Measurements from ENCODE around the gene MYO1D. TPM values are rescaled to one million over a fixed set of nuclear protein-coding genes. Genes with fewer than 3 reads are reported as not detected.

Gene MYO1D
- total and polyA plus RNA-seq, 2 donors (not counting 3 experiments of a cell fraction or from before 2014, with no cell fraction given), result 37.8 to 85.5 TPM

GRCh38 chr17:32810690-32811089, 66.2 kb downstream of the MYO1D start:
- H3K4me1 ChIP-seq (ENCODE audit: control insufficient read depth, extremely low read depth, insufficient read depth, low read length), result peaks cover 38% of the 10 kb centered on the region
- DNase-seq (ENCODE audit: low read depth, low spot score), result no peak
- H3K9ac ChIP-seq (replicated peaks; ENCODE audit: extremely low read depth, insufficient read depth, low read length), result no peak overlapping the region
- no peak overlapping the region for H2AFZ ChIP-seq (ENCODE audit: low read depth, low read length)
- intact Hi-C loops (cut with micrococcal nuclease), result no loop called here
- H3K27ac ChIP-seq (ENCODE audit: insufficient read depth, low read depth, low read length), result no peak overlapping the region
- peaks cover 5% of the 10 kb centered on the region for H3K79me2 ChIP-seq (ENCODE audit: control insufficient read depth, insufficient read depth, low read length)
- no peaks in the 10 kb centered on the region for H3K27me3 ChIP-seq (ENCODE audit: control insufficient read depth in 2 of 2, insufficient read depth in 2 of 2, low read length in 2 of 2)
- no peak overlapping the region for H3K4me2 ChIP-seq (ENCODE audit: insufficient read depth, low read length)
- no TSS peak for BruUV-seq (replicated peaks)
- no peak overlapping the region for H3K4me3 ChIP-seq (replicated peaks in 1 of 3; ENCODE audit: insufficient read depth in 1 of 3, low read depth in 1 of 3, low read length in 3 of 3)
- no peaks in the 10 kb centered on the region for H4K20me1 ChIP-seq (replicated peaks; ENCODE audit: control insufficient read depth, extremely low read depth, insufficient read depth, low read length)
- TF ChIP-seq CTCF (IDR thresholded peaks at IDR 0.05; ENCODE audit: extremely low read depth in 1 of 2, insufficient read depth in 1 of 2, low read depth in 1 of 2, low read length in 2 of 2) (no peak), MAX (IDR thresholded peaks at IDR 0.05; ENCODE audit: insufficient read depth, insufficient read length) (no peak)
- H3K9me1 ChIP-seq (replicated peaks; ENCODE audit: control insufficient read depth, extremely low read depth, insufficient read depth, low read length), result no peaks in the 10 kb centered on the region
- no peak for FAIRE-seq
- H3K9me3 ChIP-seq (replicated peaks; ENCODE audit: control insufficient read depth, insufficient read depth, low read length), result no peaks in the 10 kb centered on the region
- no peaks in the 10 kb centered on the region for H3K36me3 ChIP-seq (ENCODE audit: control insufficient read depth in 2 of 2, extremely low read depth in 1 of 2, insufficient read depth in 2 of 2, low read length in 2 of 2)
- CTCF ChIA-PET, result no interaction called here
- POLR2A ChIA-PET, result no interaction called here
- dilution Hi-C loops (cut with MboI; ENCODE audit: extremely low pct_ligation_motif_present, low sequenced_read_pairs), result no loop called here

- TF ChIP-seq CTCF (IDR thresholded peaks at IDR 0.05; ENCODE audit: extremely low read depth in 1 of 2, insufficient read depth in 1 of 2, low read depth in 1 of 2, low read length in 2 of 2), result no peak
- TF ChIP-seq POLR2AphosphoS5 (IDR thresholded peaks at IDR 0.05; ENCODE audit: insufficient read depth, low read depth, low read length), result no peak
- no peak for TF ChIP-seq EZH2 (IDR thresholded peaks at IDR 0.05; ENCODE audit: borderline replicate concordance, low read depth, low read length, severe bottlenecking)
- no peak for TF ChIP-seq POLR2A (IDR thresholded peaks at IDR 0.05; ENCODE audit: low read depth, low read length)
- TF ChIP-seq GATA2 (IDR thresholded peaks at IDR 0.05; ENCODE audit: insufficient read depth, insufficient read length, low read depth, low read length), result no peak
- TF ChIP-seq MYC (IDR thresholded peaks at IDR 0.05; ENCODE audit: low read depth, low read length), result no peak
- TF ChIP-seq MAX (IDR thresholded peaks at IDR 0.05; ENCODE audit: insufficient read depth, insufficient read length), result no peak
- TF ChIP-seq FOS (IDR thresholded peaks at IDR 0.05; ENCODE audit: borderline replicate concordance, insufficient read depth, low read length), result no peak
- no peak for TF ChIP-seq JUN (IDR thresholded peaks at IDR 0.05; ENCODE audit: borderline replicate concordance, insufficient read depth, insufficient read length, low read depth)
- Histone ChIP-seq H3K4me1 (ENCODE audit: control insufficient read depth, extremely low read depth, insufficient read depth, low read length) (peaks cover 64% of the 10 kb centered on the region), H2AFZ (ENCODE audit: low read depth, low read length) (peak overlapping the region; percentile 24), H3K36me3 (ENCODE audit: control insufficient read depth in 2 of 2, extremely low read depth in 1 of 2, insufficient read depth in 2 of 2, low read length in 2 of 2) (no peaks in the 10 kb centered on the region), H4K20me1 (replicated peaks; ENCODE audit: control insufficient read depth, extremely low read depth, insufficient read depth, low read length) (no peaks in the 10 kb centered on the region), H3K27ac (ENCODE audit: insufficient read depth, low read depth, low read length) (peak overlapping the region; percentile 97), H3K27me3 (ENCODE audit: control insufficient read depth in 2 of 2, insufficient read depth in 2 of 2, low read length in 2 of 2) (no peaks in the 10 kb centered on the region), H3K4me3 (replicated peaks in 1 of 3; ENCODE audit: insufficient read depth in 1 of 3, low read depth in 1 of 3, low read length in 3 of 3) (no peak overlapping the region), H3K79me2 (ENCODE audit: control insufficient read depth, insufficient read depth, low read length) (peaks cover 3% of the 10 kb centered on the region), H3K4me2 (ENCODE audit: insufficient read depth, low read length) (peak overlapping the region; percentile 30), H3K9me3 (replicated peaks; ENCODE audit: control insufficient read depth, insufficient read depth, low read length) (no peaks in the 10 kb centered on the region), H3K9ac (replicated peaks; ENCODE audit: extremely low read depth, insufficient read depth, low read length) (peak overlapping the region; percentile 84), H3K9me1 (replicated peaks; ENCODE audit: control insufficient read depth, extremely low read depth, insufficient read depth, low read length) (no peaks in the 10 kb centered on the region)
- BruUV-seq (replicated peaks), result no TSS peak
- dilution Hi-C loops (cut with MboI; ENCODE audit: extremely low pct_ligation_motif_present, low sequenced_read_pairs) (no loop called here), intact Hi-C loops (cut with micrococcal nuclease) (no loop called here)
- POLR2A ChIA-PET, result interaction anchor here (1.1 kb wide), 1 partner anchor 69 kb away, joined by 6 read pairs; the partner anchor contains the start of gene MYO1D
- no peak for FAIRE-seq
- DNase-seq (ENCODE audit: low read depth, low spot score), result peak; percentile 64
- CTCF ChIA-PET, result interaction anchor here (0.8 to 5.9 kb wide), 4 partner anchors 12 to 70 kb away, joined by 4 to 43 read pairs (median 14); partner anchors contain the start of gene MYO1D
Measured at GRCh38 chr17:32807577-32807976, 69.3 kb downstream of the MYO1D start.
